Measurements from ENCODE around the gene TXNRD3. TPM values are rescaled to one million over a fixed set of nuclear protein-coding genes. Genes with fewer than 3 reads are reported as not detected.
"Not testable (repeated sequence)": the region's sequence is repeated elsewhere in the genome, so short reads cannot be mapped to it uniquely, and the experiment has no call there.

TXNRD3 gene
- total and polyA plus RNA-seq, 8 donors, result 9.6 to 25.6 (median 19.6) TPM

GRCh38 chr3:126634803-126635202 is 20.1 kb downstream of the TXNRD3 start:
- TF ChIP-seq CTCF (IDR thresholded peaks at IDR 0.05), result no peak
- Histone ChIP-seq H3K27ac (no peak overlapping the region), H3K4me1 (no peaks in the 10 kb centered on the region), H3K4me3 (no peak overlapping the region), H3K9me3 (no peaks in the 10 kb centered on the region), H3K27me3 (no peaks in the 10 kb centered on the region), H3K36me3 (peaks cover 0 to 19% of the 10 kb centered on the region in 2 donors)
- no peak for DNase-seq
- intact Hi-C loops (cut with DNase I), result no loop called here
- no peak for ATAC-seq

GRCh38 chr3:126630020-126630419 is 24.9 kb downstream of the TXNRD3 start:
- Histone ChIP-seq H3K9me3 (no peaks in the 10 kb centered on the region), H3K4me1 (no peaks in the 10 kb centered on the region), H3K4me3 (no peak overlapping the region), H3K27ac (no peak overlapping the region), H3K27me3 (no peaks in the 10 kb centered on the region), H3K36me3 (peaks cover 0 to 7% of the 10 kb centered on the region in 2 donors)
- intact Hi-C loops (cut with DNase I), result no loop called here
- DNase-seq (no peak), ATAC-seq (no peak)
- TF ChIP-seq CTCF (IDR thresholded peaks at IDR 0.05), result no peak

GRCh38 chr3:126625735-126626134 is 29.2 kb downstream of the TXNRD3 start:
- intact Hi-C loops (cut with DNase I); H3K9me3 ChIP-seq; DNase-seq; H3K27ac ChIP-seq; H3K4me3 ChIP-seq; H3K4me1 ChIP-seq; H3K27me3 ChIP-seq; ATAC-seq; H3K36me3 ChIP-seq: not testable (repeated sequence)

GRCh38 chr3:126622694-126623093 is 32.2 kb downstream of the TXNRD3 start:
- TF ChIP-seq CTCF (IDR thresholded peaks at IDR 0.05), result no peak
- Histone ChIP-seq H3K4me1 (no peaks in the 10 kb centered on the region), H3K27ac (no peak overlapping the region), H3K36me3 (peaks cover 0 to 4% of the 10 kb centered on the region in 2 donors), H3K27me3 (no peaks in the 10 kb centered on the region), H3K4me3 (no peak overlapping the region), H3K9me3 (no peaks in the 10 kb centered on the region)
- DNase-seq (no peak), ATAC-seq (no peak)
- intact Hi-C loops (cut with DNase I), result no loop called here

- DNase-seq, result no peak
- no peak for ATAC-seq
- Histone ChIP-seq H3K9me3 (no peaks in the 10 kb centered on the region), H3K27ac (no peak overlapping the region), H3K4me3 (no peak overlapping the region), H3K4me1 (no peaks in the 10 kb centered on the region), H3K36me3 (peaks cover 0 to 4% of the 10 kb centered on the region in 2 donors), H3K27me3 (no peaks in the 10 kb centered on the region)
- intact Hi-C loops (cut with DNase I), result no loop called here
- no peak for TF ChIP-seq CTCF (IDR thresholded peaks at IDR 0.05)
Observed at GRCh38 chr3:126621627-126622345, 33.1 kb downstream of the TXNRD3 start.

GRCh38 chr3:126621171-126621570 is 33.8 kb downstream of the TXNRD3 start:
- H3K36me3 ChIP-seq, result peaks cover 0 to 4% of the 10 kb centered on the region in 2 donors
- no peaks in the 10 kb centered on the region for H3K9me3 ChIP-seq
- no peaks in the 10 kb centered on the region for H3K27me3 ChIP-seq
- ATAC-seq, result no peak
- H3K27ac ChIP-seq, result no peak overlapping the region
- intact Hi-C loops (cut with DNase I), result no loop called here
- H3K4me1 ChIP-seq, result no peaks in the 10 kb centered on the region
- DNase-seq, result no peak
- H3K4me3 ChIP-seq, result no peak overlapping the region
- TF ChIP-seq CTCF (IDR thresholded peaks at IDR 0.05), result no peak

Data from left lung (tissue), 10 donors.